Posterior vena cava (tissue), 2 donors: ENCODE data around the gene CAND1. TPM values are rescaled to one million over a fixed set of nuclear protein-coding genes. Genes with fewer than 3 reads are reported as not detected.

ENCODE experiments used
- DNase-seq: peaks from one replicate; pipeline ENCODE4 v3.0.0-alpha.2; 2020; ENCODE audit warnings: low spot score
- intact Hi-C, 2 donors: fragments of 100-400 bp; cut with DNase I; formaldehyde crosslinking; loops; one replicate each; pipeline versions ENCODE4 v1.14.1 to v1.14.2; 2022 to 2023
- total RNA-seq, 2 donors: library from RNA; stranded (reverse); fragmentation: NEBNext Ultra II Directional; extraction: Animal tissue kit (Norgen Biotek cat#: 25700); gene quantifications; one replicate each; pipeline ENCODE4 v1.2.1, GENCODE V29; 2021
- donor health status: DM: yes; HTN: yes; CAD: no.
- donor health status: DM: yes; HTN: yes; CAD: no.

Gene CAND1
- total RNA-seq, 2 donors from 2014 or later = 86.8 to 111 TPM

- intact Hi-C loops = no loop called here
- DNase-seq = no peak
Measured at GRCh38 chr12:67276421-67276820, 7.3 kb downstream of the CAND1 start.

- intact Hi-C loops = no loop called here
- no peak for DNase-seq
Measured at GRCh38 chr12:67279637-67280036, 10.5 kb downstream of the CAND1 start.

- intact Hi-C loops = no loop called here
- no peak for DNase-seq
Measured at GRCh38 chr12:67280088-67280487, 10.9 kb downstream of the CAND1 start.

GRCh38 chr12:67280572-67280971 is 11.4 kb downstream of the CAND1 start:
- DNase-seq = no peak
- intact Hi-C loops = no loop called here

GRCh38 chr12:67284561-67284960 is 15.4 kb downstream of the CAND1 start:
- no peak for DNase-seq
- intact Hi-C loops = no loop called here

GRCh38 chr12:67286257-67286656 is 17.1 kb downstream of the CAND1 start:
- intact Hi-C loops = no loop called here
- DNase-seq = no peak

GRCh38 chr12:67287311-67287710 is 18.2 kb downstream of the CAND1 start:
- no peak for DNase-seq
- intact Hi-C loops = no loop called here

GRCh38 chr12:67288561-67288960 is 19.4 kb downstream of the CAND1 start:
- DNase-seq = no peak
- intact Hi-C loops = no loop called here

GRCh38 chr12:67290378-67290777 is 21.2 kb downstream of the CAND1 start:
- intact Hi-C loops = no loop called here
- no peak for DNase-seq

GRCh38 chr12:67299526-67299925 is 30.4 kb downstream of the CAND1 start:
- no peak for DNase-seq
- intact Hi-C loops = no loop called here

GRCh38 chr12:67299926-67300325 is 30.8 kb downstream of the CAND1 start:
- DNase-seq = no peak
- intact Hi-C loops = no loop called here

- intact Hi-C loops = no loop called here
Measured at GRCh38 chr12:67302162-67302561, 33.0 kb downstream of the CAND1 start.

GRCh38 chr12:67305544-67305943 is 36.4 kb downstream of the CAND1 start:
- no peak for DNase-seq
- intact Hi-C loops = no loop called here

More at GRCh38 chr12:67302162-67302561, 33.0 kb downstream of the CAND1 start:
- DNase-seq = no peak

GRCh38 chr12:67306712-67307111 is 37.6 kb downstream of the CAND1 start:
- DNase-seq = no peak
- intact Hi-C loops = no loop called here

GRCh38 chr12:67315661-67316060 is 46.5 kb downstream of the CAND1 start:
- no peak for DNase-seq
- intact Hi-C loops = no loop called here

GRCh38 chr12:67318786-67319185 is 49.6 kb downstream of the CAND1 start:
- intact Hi-C loops = no loop called here
- no peak for DNase-seq

GRCh38 chr12:67319936-67320335 is 50.8 kb downstream of the CAND1 start:
- DNase-seq = no peak
- intact Hi-C loops = loop anchor here in 1 of 2 donors (2.0 kb wide), 1 partner anchor 63 kb away; no protein-coding TSS in a partner anchor

- no peak for DNase-seq
- intact Hi-C loops = loop anchor here in 1 of 2 donors (2.0 kb wide), 1 partner anchor 64 kb away; no protein-coding TSS in a partner anchor
Measured at GRCh38 chr12:67320614-67321295, 51.6 kb downstream of the CAND1 start.

- no peak for DNase-seq
- intact Hi-C loops = no loop called here
Measured at GRCh38 chr12:67322580-67322979, 53.4 kb downstream of the CAND1 start.

GRCh38 chr12:67323007-67323406 is 53.8 kb downstream of the CAND1 start:
- DNase-seq = no peak
- intact Hi-C loops = no loop called here

- intact Hi-C loops = no loop called here
- DNase-seq = no peak
Measured at GRCh38 chr12:67326637-67327036, 57.5 kb downstream of the CAND1 start.

GRCh38 chr12:67327466-67327865 is 58.3 kb downstream of the CAND1 start:
- intact Hi-C loops = no loop called here
- DNase-seq = no peak
